Measurements from ENCODE around the gene NF1.

Gene NF1

GRCh38 chr17:31226950-31227349 is 132.2 kb downstream of the NF1 start:
- no peaks in the 10 kb centered on the region for H3K27me3 ChIP-seq (ENCODE audit: insufficient read depth, low read length)
- TF ChIP-seq CTCF (IDR thresholded peaks at IDR 0.05; ENCODE audit: low read length) (no peak), EZH2 (IDR thresholded peaks at IDR 0.05; ENCODE audit: borderline replicate concordance, low read length) (no peak)

GRCh38 chr17:31231852-31232251 is 137.1 kb downstream of the NF1 start:
- H4K20me1 ChIP-seq (ENCODE audit: insufficient read depth, low read length), result no peaks in the 10 kb centered on the region
- no peaks in the 10 kb centered on the region for H3K9me3 ChIP-seq (ENCODE audit: low read length)
- no peak overlapping the region for H3K4me2 ChIP-seq (ENCODE audit: low read length)
- peaks cover 50% of the 10 kb centered on the region for H3K36me3 ChIP-seq (ENCODE audit: insufficient read depth, low read length)
- H3K4me3 ChIP-seq (ENCODE audit: low read depth, low read length, poor library complexity, severe bottlenecking), result no peak overlapping the region
- H3K9me2 ChIP-seq (ENCODE audit: low read depth, low read length), result no peaks in the 10 kb centered on the region
- H3K4me1 ChIP-seq (ENCODE audit: insufficient read depth, low read length, severe bottlenecking), result no peaks in the 10 kb centered on the region
- H3F3A ChIP-seq (ENCODE audit: insufficient read depth, low read length), result no peaks in the 10 kb centered on the region
- no peak overlapping the region for H3K27ac ChIP-seq (ENCODE audit: low read depth, low read length, poor library complexity, severe bottlenecking)
- H3K9ac ChIP-seq (ENCODE audit: low read length), result no peak overlapping the region
- H2AFZ ChIP-seq (ENCODE audit: low read length), result no peak overlapping the region
- no peaks in the 10 kb centered on the region for H3K27me3 ChIP-seq (ENCODE audit: insufficient read depth, low read length)
- TF ChIP-seq EZH2 (IDR thresholded peaks at IDR 0.05; ENCODE audit: borderline replicate concordance, low read length), result no peak
- no peak for TF ChIP-seq CTCF (IDR thresholded peaks at IDR 0.05; ENCODE audit: low read length)
- no peaks in the 10 kb centered on the region for H3K79me2 ChIP-seq (ENCODE audit: insufficient read depth, low read length)

More at GRCh38 chr17:31226950-31227349, 132.2 kb downstream of the NF1 start:
- H3K4me2 ChIP-seq (ENCODE audit: low read length), result no peak overlapping the region
- H3K9me2 ChIP-seq (ENCODE audit: low read depth, low read length), result no peaks in the 10 kb centered on the region
- H3K36me3 ChIP-seq (ENCODE audit: insufficient read depth, low read length), result peaks cover 25% of the 10 kb centered on the region; the same call in 1 of the 2 replicates
- no peaks in the 10 kb centered on the region for H3F3A ChIP-seq (ENCODE audit: insufficient read depth, low read length)
- H3K4me1 ChIP-seq (ENCODE audit: insufficient read depth, low read length, severe bottlenecking), result peaks cover 12% of the 10 kb centered on the region
- no peak overlapping the region for H3K9ac ChIP-seq (ENCODE audit: low read length)
- H3K79me2 ChIP-seq (ENCODE audit: insufficient read depth, low read length), result no peaks in the 10 kb centered on the region
- H2AFZ ChIP-seq (ENCODE audit: low read length), result no peak overlapping the region
- H3K27ac ChIP-seq (ENCODE audit: low read depth, low read length, poor library complexity, severe bottlenecking), result no peak overlapping the region
- H4K20me1 ChIP-seq (ENCODE audit: insufficient read depth, low read length), result no peaks in the 10 kb centered on the region
- H3K4me3 ChIP-seq (ENCODE audit: low read depth, low read length, poor library complexity, severe bottlenecking), result no peak overlapping the region
- H3K9me3 ChIP-seq (ENCODE audit: low read length), result no peaks in the 10 kb centered on the region

GRCh38 chr17:31235110-31235509 is 140.3 kb downstream of the NF1 start:
- no peak overlapping the region for H2AFZ ChIP-seq (ENCODE audit: low read length)
- H3K36me3 ChIP-seq (ENCODE audit: insufficient read depth, low read length), result peaks cover 35% of the 10 kb centered on the region
- H3K27me3 ChIP-seq (ENCODE audit: insufficient read depth, low read length), result no peaks in the 10 kb centered on the region
- no peaks in the 10 kb centered on the region for H3K4me1 ChIP-seq (ENCODE audit: insufficient read depth, low read length, severe bottlenecking)
- no peak overlapping the region for H3K9ac ChIP-seq (ENCODE audit: low read length)
- no peaks in the 10 kb centered on the region for H3F3A ChIP-seq (ENCODE audit: insufficient read depth, low read length)
- TF ChIP-seq EZH2 (IDR thresholded peaks at IDR 0.05; ENCODE audit: borderline replicate concordance, low read length), result no peak
- no peak for TF ChIP-seq CTCF (IDR thresholded peaks at IDR 0.05; ENCODE audit: low read length)
- H3K9me3 ChIP-seq (ENCODE audit: low read length), result no peaks in the 10 kb centered on the region
- no peak overlapping the region for H3K4me2 ChIP-seq (ENCODE audit: low read length)
- H3K9me2 ChIP-seq (ENCODE audit: low read depth, low read length), result no peaks in the 10 kb centered on the region
- H3K79me2 ChIP-seq (ENCODE audit: insufficient read depth, low read length), result no peaks in the 10 kb centered on the region
- no peak overlapping the region for H3K27ac ChIP-seq (ENCODE audit: low read depth, low read length, poor library complexity, severe bottlenecking)
- no peaks in the 10 kb centered on the region for H4K20me1 ChIP-seq (ENCODE audit: insufficient read depth, low read length)
- H3K4me3 ChIP-seq (ENCODE audit: low read depth, low read length, poor library complexity, severe bottlenecking), result no peak overlapping the region
